HG03108 (cell line): Measurements from ENCODE around the gene SARDH.

ENCODE experiments used
- ATAC-seq: cut with Tn5 transposase; IDR thresholded peaks from one replicate; pipeline ENCODE4 v1.9.1; 2021; ENCODE audit warnings: moderate library complexity; ENCODE audit not compliant: unreplicated experiment

The SARDH gene

GRCh38 chr9:133737774-133738639 is at the start of gene SARDH:
TSS of gene SARDH (minus strand) at chr9:133738352. CDS start at chr9:133734173, 4,179 bp downstream.
- ATAC-seq, result peak; percentile 37

- ATAC-seq, result no peak
These were observed 49.5 kb upstream of the SARDH start for GRCh38 chr9:133787754-133788025.

GRCh38 chr9:133786907-133787753 is 49.0 kb upstream of the SARDH start:
- no peak for ATAC-seq

GRCh38 chr9:133786371-133786753 is 48.2 kb upstream of the SARDH start:
- peak; percentile 46 for ATAC-seq

GRCh38 chr9:133785753-133786370 is 47.7 kb upstream of the SARDH start:
- no peak for ATAC-seq

GRCh38 chr9:133784731-133785561 is 46.8 kb upstream of the SARDH start:
- ATAC-seq, result no peak

GRCh38 chr9:133783331-133783731 is 45.2 kb upstream of the SARDH start:
- no peak for ATAC-seq

GRCh38 chr9:133782157-133783130 is 44.3 kb upstream of the SARDH start:
- no peak for ATAC-seq

- no peak for ATAC-seq
These were observed 43.6 kb upstream of the SARDH start for GRCh38 chr9:133781828-133782135.

- no peak for ATAC-seq
These were observed 43.0 kb upstream of the SARDH start for GRCh38 chr9:133780962-133781827.

- ATAC-seq, result no peak
These were observed 42.3 kb upstream of the SARDH start for GRCh38 chr9:133780404-133780945.

GRCh38 chr9:133779516-133780403 is 41.6 kb upstream of the SARDH start:
- ATAC-seq, result no peak

- no peak for ATAC-seq
These were observed 40.9 kb upstream of the SARDH start for GRCh38 chr9:133779081-133779480.

- ATAC-seq, result no peak
These were observed 40.3 kb upstream of the SARDH start for GRCh38 chr9:133778336-133779013.

GRCh38 chr9:133777871-133778270 is 39.7 kb upstream of the SARDH start:
- no peak for ATAC-seq

GRCh38 chr9:133777068-133777791 is 39.1 kb upstream of the SARDH start:
- ATAC-seq, result no peak
